HCT116 (cell line): ENCODE data around the gene TNKS1BP1. TPM values are rescaled to one million over a fixed set of nuclear protein-coding genes. Genes with fewer than 3 reads are reported as not detected.

ENCODE experiments used
- ATAC-seq: fragments of 200-7000 bp; cut with Tn5 transposase; 2 replicates; pipeline ENCODE4 v1.9.1; 2020; ENCODE audit warnings: mild to moderate bottlenecking, moderate library complexity
- BruUV-seq: library from RNA; stranded (reverse); fragments of 400-500 nt; replicated peaks from 2 replicates; lab custom pipeline; 2021; lab: Mats Ljungman, UMichigan
- CTCF ChIA-PET: fragments of 300-600 bp; sonication (Branson Sonifier 250); formaldehyde crosslinking; loops from one replicate; lab custom pipeline; 2021; ENCODE audit warnings: antibody characterized with exemption; lab: Charles Lee
- POLR2A ChIA-PET: fragments of 300-600, 350-600 bp; sonication (Branson Sonifier 250); formaldehyde crosslinking; loops from one replicate; lab custom pipeline; 2021; ENCODE audit warnings: antibody characterized with exemption; lab: Charles Lee
- RAD21 ChIA-PET, 2 experiments: fragments of 300-600 bp; sonication (Branson Sonifier 250); formaldehyde crosslinking; loops; one replicate each; lab custom pipeline; 2023; ENCODE audit warnings: low total read pairs in 2 of 2; ENCODE audit not compliant: uncharacterized antibody in 2 of 2, unreplicated experiment in 2 of 2, low non-redundant PET in 1 of 2; lab: Charles Lee
- DNase-seq: peaks from one replicate; pipeline ENCODE4 v3.0.0-alpha.2; 2010; ENCODE audit warnings: low read depth, low spot score
- H2AFZ ChIP-seq: fragments of 200-600 bp; shearing (Covaris generic), sonication (generic); 2 replicates; pipeline ENCODE4 v1.6.1; 2017; ENCODE audit warnings: low read depth, mixed run types, mixed read lengths, antibody characterized with exemption, low read length; ENCODE audit not compliant: poor library complexity, severe bottlenecking
- H3K27ac ChIP-seq: 2 replicates; pipeline ENCODE4 v1.5.1; 2012; ENCODE audit warnings: low read depth, low read length
- H3K27me3 ChIP-seq: fragments of 200-600 bp; sonication (generic); 2 replicates; pipeline ENCODE4 v1.6.1; 2016; ENCODE audit warnings: mixed run types, low read length, mixed read lengths; ENCODE audit not compliant: insufficient read depth
- H3K36me3 ChIP-seq, 2 experiments: fragments of 200-500 bp in 1 of 2; fragments of 200-600 bp in 1 of 2; sonication (Bioruptor generic) in 1 of 2; sonication (generic) in 1 of 2; 2 replicates each; pipeline versions ENCODE4 v1.5.1 to v1.6.1; 2014 to 2016; ENCODE audit warnings: low read length in 2 of 2, inconsistent platforms in 1 of 2, mixed read lengths in 1 of 2, mixed run types in 1 of 2; ENCODE audit not compliant: insufficient read depth in 2 of 2, control insufficient read depth in 1 of 2
- H3K4me1 ChIP-seq, 2 experiments: fragments of 200-600 bp in 1 of 2; sonication (generic) in 1 of 2; 2 replicates each; pipeline versions ENCODE4 v1.5.1 to v1.6.1; 2012 to 2017; ENCODE audit warnings: low read length in 2 of 2, inconsistent platforms in 1 of 2, mild to moderate bottlenecking in 1 of 2, mixed read lengths in 1 of 2, mixed run types in 1 of 2, moderate library complexity in 1 of 2; ENCODE audit not compliant: insufficient read depth in 2 of 2, control insufficient read depth in 1 of 2
- H3K4me2 ChIP-seq: fragments of 200-600 bp; sonication (generic); 2 replicates; pipeline ENCODE4 v1.6.1; 2017; ENCODE audit warnings: mixed run types, low read length, mixed read lengths
- H3K4me3 ChIP-seq, 2 experiments: fragments of 200-600 bp in 1 of 2; sonication (generic) in 1 of 2; replicated peaks in 1 of 2; 2 replicates each; pipeline ENCODE4 v1.5.1; 2011 to 2016; ENCODE audit warnings: low read length in 2 of 2, control low read depth in 1 of 2, low read depth in 1 of 2, mild to moderate bottlenecking in 1 of 2, mixed read lengths in 1 of 2, mixed run types in 1 of 2
- H3K79me2 ChIP-seq: fragments of 200-600 bp; sonication (generic); 2 replicates; pipeline ENCODE4 v1.6.1; 2017; ENCODE audit warnings: mild to moderate bottlenecking, mixed run types, low read length, moderate library complexity, mixed read lengths; ENCODE audit not compliant: insufficient read depth
- H3K9ac ChIP-seq: fragments of 200-600 bp; sonication (generic); 2 replicates; pipeline ENCODE4 v1.6.1; 2016; ENCODE audit warnings: low read length, mixed read lengths
- H3K9me2 ChIP-seq: fragments of 200-600 bp; sonication (generic), shearing (Covaris generic); 2 replicates; pipeline ENCODE4 v1.6.1; 2017; ENCODE audit warnings: mixed run types, mild to moderate bottlenecking, moderate library complexity; ENCODE audit not compliant: insufficient read depth
- H3K9me3 ChIP-seq, 2 experiments: fragments of 200-500 bp in 1 of 2; fragments of 200-600 bp in 1 of 2; sonication (Bioruptor generic) in 1 of 2; sonication (generic) in 1 of 2; 2 replicates each; pipeline ENCODE4 v1.6.1; 2014 to 2017; ENCODE audit warnings: low read length in 2 of 2, mixed read lengths in 2 of 2, inconsistent platforms in 1 of 2, low read depth in 1 of 2, mild to moderate bottlenecking in 1 of 2, mixed run types in 1 of 2, moderate library complexity in 1 of 2; ENCODE audit not compliant: control insufficient read depth in 1 of 2, insufficient read depth in 1 of 2
- H4K20me1 ChIP-seq: fragments of 200-600 bp; sonication (generic), shearing (Covaris generic); 2 replicates; pipeline ENCODE4 v1.6.1; 2017; ENCODE audit warnings: mixed run types, mild to moderate bottlenecking, moderate library complexity; ENCODE audit not compliant: insufficient read depth
- CBX3 ChIP-seq: IDR thresholded peaks from 2 replicates; pipeline ENCODE4 v1.6.1; 2012; ENCODE audit warnings: low read depth
- CEBPB ChIP-seq: IDR thresholded peaks from 2 replicates; pipeline ENCODE4 v1.6.1; 2012; ENCODE audit warnings: low read depth
- EGR1 ChIP-seq: IDR thresholded peaks from 2 replicates; pipeline ENCODE4 v1.6.1; 2012; ENCODE audit warnings: low read depth
- ELF1 ChIP-seq: IDR thresholded peaks from 2 replicates; pipeline ENCODE4 v1.6.1; 2012; ENCODE audit warnings: low read depth, borderline replicate concordance
- EZH2phosphoT487 ChIP-seq: fragments of 200-600 bp; IDR thresholded peaks from 2 replicates; pipeline ENCODE4 v1.6.1; 2018; ENCODE audit warnings: antibody characterized with exemption, borderline replicate concordance
- FOSL1 ChIP-seq: IDR thresholded peaks from 2 replicates; pipeline ENCODE4 v1.6.1; 2012; ENCODE audit warnings: low read depth
- JUND ChIP-seq: IDR thresholded peaks from 2 replicates; pipeline ENCODE4 v1.6.1; 2012
- POLR2AphosphoS5 ChIP-seq: IDR thresholded peaks from 2 replicates; pipeline ENCODE4 v1.6.1; 2011; ENCODE audit warnings: mild to moderate bottlenecking, low read depth, low read length, moderate library complexity
- RAD21 ChIP-seq: IDR thresholded peaks from 2 replicates; pipeline ENCODE4 v1.6.1; 2012; ENCODE audit warnings: low read depth, mild to moderate bottlenecking
- SIN3A ChIP-seq: IDR thresholded peaks from 2 replicates; pipeline ENCODE4 v1.6.1; 2012; ENCODE audit warnings: low read depth
- SP1 ChIP-seq: IDR thresholded peaks from 2 replicates; pipeline ENCODE4 v1.6.1; 2012; ENCODE audit warnings: low read depth
- SRF ChIP-seq: IDR thresholded peaks from 2 replicates; pipeline ENCODE4 v1.6.1; 2012; ENCODE audit warnings: low read depth
- TCF7L2 ChIP-seq: IDR thresholded peaks from 2 replicates; pipeline ENCODE4 v1.7.0; 2011; ENCODE audit warnings: borderline replicate concordance, inconsistent platforms; ENCODE audit not compliant: insufficient read depth, insufficient read length; ENCODE audit errors: extremely low read depth
- ZNF274 ChIP-seq: fragments of 200-500 bp; sonication (Bioruptor generic); IDR thresholded peaks from 2 replicates; pipeline ENCODE4 v1.6.1; 2014; ENCODE audit warnings: mild to moderate bottlenecking, low read depth, low read length, inconsistent platforms
- intact Hi-C: fragments of 100-400 bp; cut with micrococcal nuclease; formaldehyde crosslinking; loops from 2 replicates; pipeline ENCODE4 v1.10.0; 2022
- total RNA-seq: library from RNA; stranded (reverse); gene quantifications from one replicate; pipeline ENCODE4 v1.2.1, GENCODE V29; 2021; ENCODE audit not compliant: unreplicated experiment
- TF ChIP-seq, protein P1 (sequence below): IDR thresholded peaks from 2 replicates; pipeline ENCODE4 v1.6.1; 2012; ENCODE audit warnings: low read depth
- TF ChIP-seq, protein P2 (sequence below): IDR thresholded peaks from 2 replicates; pipeline ENCODE4 v1.6.1; 2011; ENCODE audit warnings: mild to moderate bottlenecking, low read length, moderate library complexity; ENCODE audit not compliant: insufficient replicate concordance; ENCODE audit errors: extremely low read depth

Gene TNKS1BP1
- total RNA-seq, 1 experiment from 2014 or later, result 77.6 TPM

DNA sequence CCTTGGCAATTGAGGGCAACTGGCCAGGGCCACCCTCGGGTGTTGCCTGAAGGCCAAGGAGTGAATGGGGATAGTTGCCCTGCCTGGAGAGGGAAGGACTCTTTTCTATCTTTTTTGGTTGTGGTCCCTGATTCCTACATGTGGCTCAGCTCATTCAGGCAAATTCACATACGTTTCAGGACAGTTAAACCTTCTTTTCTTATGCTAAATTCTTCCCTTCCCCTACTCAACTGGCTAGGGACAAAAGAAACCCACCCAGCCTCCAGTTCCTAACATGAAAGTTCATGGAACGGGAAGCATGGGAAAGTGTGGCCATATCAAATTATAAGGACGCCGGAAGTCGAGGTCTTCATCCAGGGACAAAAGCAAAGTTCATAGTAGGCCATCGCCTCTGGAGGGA, 61.4 kb downstream of the TNKS1BP1 start (continued):
- TF ChIP-seq, protein P1, sequence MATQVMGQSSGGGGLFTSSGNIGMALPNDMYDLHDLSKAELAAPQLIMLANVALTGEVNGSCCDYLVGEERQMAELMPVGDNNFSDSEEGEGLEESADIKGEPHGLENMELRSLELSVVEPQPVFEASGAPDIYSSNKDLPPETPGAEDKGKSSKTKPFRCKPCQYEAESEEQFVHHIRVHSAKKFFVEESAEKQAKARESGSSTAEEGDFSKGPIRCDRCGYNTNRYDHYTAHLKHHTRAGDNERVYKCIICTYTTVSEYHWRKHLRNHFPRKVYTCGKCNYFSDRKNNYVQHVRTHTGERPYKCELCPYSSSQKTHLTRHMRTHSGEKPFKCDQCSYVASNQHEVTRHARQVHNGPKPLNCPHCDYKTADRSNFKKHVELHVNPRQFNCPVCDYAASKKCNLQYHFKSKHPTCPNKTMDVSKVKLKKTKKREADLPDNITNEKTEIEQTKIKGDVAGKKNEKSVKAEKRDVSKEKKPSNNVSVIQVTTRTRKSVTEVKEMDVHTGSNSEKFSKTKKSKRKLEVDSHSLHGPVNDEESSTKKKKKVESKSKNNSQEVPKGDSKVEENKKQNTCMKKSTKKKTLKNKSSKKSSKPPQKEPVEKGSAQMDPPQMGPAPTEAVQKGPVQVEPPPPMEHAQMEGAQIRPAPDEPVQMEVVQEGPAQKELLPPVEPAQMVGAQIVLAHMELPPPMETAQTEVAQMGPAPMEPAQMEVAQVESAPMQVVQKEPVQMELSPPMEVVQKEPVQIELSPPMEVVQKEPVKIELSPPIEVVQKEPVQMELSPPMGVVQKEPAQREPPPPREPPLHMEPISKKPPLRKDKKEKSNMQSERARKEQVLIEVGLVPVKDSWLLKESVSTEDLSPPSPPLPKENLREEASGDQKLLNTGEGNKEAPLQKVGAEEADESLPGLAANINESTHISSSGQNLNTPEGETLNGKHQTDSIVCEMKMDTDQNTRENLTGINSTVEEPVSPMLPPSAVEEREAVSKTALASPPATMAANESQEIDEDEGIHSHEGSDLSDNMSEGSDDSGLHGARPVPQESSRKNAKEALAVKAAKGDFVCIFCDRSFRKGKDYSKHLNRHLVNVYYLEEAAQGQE, result no peak
- TF ChIP-seq EGR1, result no peak
- TF ChIP-seq SIN3A, result no peak
- TF ChIP-seq FOSL1, result no peak
- TF ChIP-seq POLR2AphosphoS5, result no peak
- TF ChIP-seq RAD21, result no peak
- TF ChIP-seq ELF1, result no peak
- TF ChIP-seq TCF7L2, result no peak
- no peak for TF ChIP-seq JUND
- TF ChIP-seq CEBPB, result no peak

DNA sequence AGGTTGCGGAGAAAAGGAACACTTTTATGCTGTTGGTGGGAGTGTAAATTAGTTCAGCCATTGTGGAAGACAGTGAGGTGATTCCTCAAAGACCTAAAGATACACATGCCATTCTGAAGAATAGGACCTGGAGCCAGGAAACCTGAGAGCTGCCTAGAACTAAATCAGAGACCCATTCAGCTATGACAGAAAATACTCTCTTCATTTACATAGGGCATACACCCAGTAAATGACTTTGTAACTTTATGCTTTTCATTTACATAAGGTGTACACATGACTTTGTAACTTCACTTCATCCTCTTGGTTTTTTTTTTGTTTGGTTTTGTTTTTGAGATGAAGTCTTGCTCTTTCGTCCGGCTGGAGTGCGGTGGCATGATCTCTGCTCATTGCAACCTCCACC, 62.6 kb downstream of the TNKS1BP1 start:
- intact Hi-C loops, result loop anchor here (10.0 kb wide), 1 partner anchor 57 kb away; no protein-coding TSS in a partner anchor
- Histone ChIP-seq H3K79me2 (no peaks in the 10 kb centered on the region), H3K27me3 (no peaks in the 10 kb centered on the region; the same call in 1 of the 2 replicates), H3K4me1 (no peaks in the 10 kb centered on the region), H3K36me3 (no peaks in the 10 kb centered on the region), H3K27ac (no peak overlapping the region), H2AFZ (no peak overlapping the region), H3K4me2 (no peak overlapping the region), H3K9ac (no peak overlapping the region), H3K4me3 (no peak overlapping the region), H3K9me3 (no peaks in the 10 kb centered on the region), H3K9me2 (no peaks in the 10 kb centered on the region), H4K20me1 (no peaks in the 10 kb centered on the region)
- no TSS peak for BruUV-seq
- no peak for ATAC-seq
- POLR2A ChIA-PET, result no interaction called here
- CTCF ChIA-PET, result no interaction called here
- no peak for DNase-seq
- RAD21 ChIA-PET, result no interaction called here
- TF ChIP-seq SP1 (no peak), SIN3A (no peak), JUND (no peak), ZNF274 (no peak), CBX3 (no peak), SRF (no peak), EZH2phosphoT487 (no peak)
- TF ChIP-seq, protein P1, result no peak
- TF ChIP-seq, protein P2, sequence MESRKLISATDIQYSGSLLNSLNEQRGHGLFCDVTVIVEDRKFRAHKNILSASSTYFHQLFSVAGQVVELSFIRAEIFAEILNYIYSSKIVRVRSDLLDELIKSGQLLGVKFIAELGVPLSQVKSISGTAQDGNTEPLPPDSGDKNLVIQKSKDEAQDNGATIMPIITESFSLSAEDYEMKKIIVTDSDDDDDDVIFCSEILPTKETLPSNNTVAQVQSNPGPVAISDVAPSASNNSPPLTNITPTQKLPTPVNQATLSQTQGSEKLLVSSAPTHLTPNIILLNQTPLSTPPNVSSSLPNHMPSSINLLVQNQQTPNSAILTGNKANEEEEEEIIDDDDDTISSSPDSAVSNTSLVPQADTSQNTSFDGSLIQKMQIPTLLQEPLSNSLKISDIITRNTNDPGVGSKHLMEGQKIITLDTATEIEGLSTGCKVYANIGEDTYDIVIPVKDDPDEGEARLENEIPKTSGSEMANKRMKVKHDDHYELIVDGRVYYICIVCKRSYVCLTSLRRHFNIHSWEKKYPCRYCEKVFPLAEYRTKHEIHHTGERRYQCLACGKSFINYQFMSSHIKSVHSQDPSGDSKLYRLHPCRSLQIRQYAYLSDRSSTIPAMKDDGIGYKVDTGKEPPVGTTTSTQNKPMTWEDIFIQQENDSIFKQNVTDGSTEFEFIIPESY, result no peak
